Duodenal mucosa (tissue), 2 donors: ENCODE results near the gene VIPR1.

Experiments used
- H3K27ac ChIP-seq: one replicate; pipeline ENCODE4 v1.7.0; 2013; ENCODE audit warnings: low read depth, low read length
- H3K27me3 ChIP-seq, 2 donors: one replicate each; pipeline ENCODE4 v1.7.0; 2013; ENCODE audit warnings: low read length in 2 of 2, control low read depth in 1 of 2; ENCODE audit not compliant: insufficient read depth in 2 of 2, control insufficient read depth in 1 of 2
- H3K36me3 ChIP-seq, 2 donors: one replicate each; pipeline ENCODE4 v1.7.0; 2013; ENCODE audit warnings: low read length in 2 of 2, control low read depth in 1 of 2; ENCODE audit not compliant: insufficient read depth in 2 of 2, control insufficient read depth in 1 of 2
- H3K4me1 ChIP-seq, 2 donors: one replicate each; pipeline ENCODE4 v1.7.0; 2013; ENCODE audit warnings: low read length in 2 of 2, control low read depth in 1 of 2; ENCODE audit not compliant: insufficient read depth in 2 of 2, control insufficient read depth in 1 of 2
- H3K4me3 ChIP-seq, 2 donors: one replicate each; pipeline ENCODE4 v1.7.0; 2013; ENCODE audit warnings: low read length in 2 of 2, low read depth in 1 of 2
- H3K9ac ChIP-seq, 2 donors: one replicate each; pipeline ENCODE4 v1.7.0; 2013; ENCODE audit warnings: low read length in 2 of 2, low read depth in 1 of 2
- H3K9me3 ChIP-seq, 2 donors: one replicate each; pipeline ENCODE4 v1.7.0; 2013; ENCODE audit warnings: low read length in 2 of 2, control low read depth in 1 of 2; ENCODE audit not compliant: control insufficient read depth in 1 of 2

Gene VIPR1

DNA sequence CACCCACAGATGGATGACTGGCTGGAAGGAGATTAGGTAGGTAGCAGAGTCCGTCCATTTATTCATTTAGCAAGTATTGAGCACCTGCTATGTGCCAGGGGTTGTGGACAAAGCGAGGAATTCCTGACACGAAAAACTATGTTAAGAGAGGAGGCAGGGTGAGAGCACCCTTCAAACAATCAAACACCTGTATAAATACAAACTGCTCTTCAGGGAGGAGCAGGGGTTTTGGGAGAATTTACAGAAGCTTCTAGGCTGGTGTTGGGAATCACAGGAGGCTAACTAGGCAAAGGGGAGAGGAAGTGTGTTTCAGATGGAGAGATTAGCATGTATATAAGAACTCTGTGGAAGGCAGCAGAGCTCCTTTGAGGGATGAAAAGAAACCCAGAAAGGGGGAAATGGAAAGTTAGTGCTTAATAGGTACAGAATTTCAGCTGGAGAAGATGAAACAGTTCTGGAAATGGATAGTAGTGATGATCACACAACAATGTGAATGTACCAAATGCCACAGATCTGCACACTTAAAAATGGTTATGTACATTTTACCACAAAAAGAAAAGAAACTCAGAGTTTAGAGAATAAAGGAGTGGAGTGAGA, 80.1 kb downstream of the VIPR1 start:
- H3K4me1 ChIP-seq = peaks cover 15 to 23% of the 10 kb centered on the region in 2 donors
- peak overlapping the region; percentile 86 for H3K27ac ChIP-seq
- H3K9me3 ChIP-seq = no peaks in the 10 kb centered on the region
- H3K27me3 ChIP-seq = no peaks in the 10 kb centered on the region
- peak overlapping the region; percentile 55 to 69 for H3K9ac ChIP-seq
- peak overlapping the region; percentile 80 to 85 for H3K4me3 ChIP-seq
- H3K36me3 ChIP-seq = peaks cover 0 to 3% of the 10 kb centered on the region in 2 donors
